Large intestine (tissue), 3 donors: ENCODE results near the gene CAMK2G. TPM values are rescaled to one million over a fixed set of nuclear protein-coding genes. Genes with fewer than 3 reads are reported as not detected.
A peak's percentile ranks its signal among the peaks of the same experiment; 100 is the strongest.

ENCODE experiments used
- DNase-seq, 2 donors: peaks; one replicate each; pipeline versions ENCODE4 v3.0.0 to v3.0.0-alpha.2; 2013
- H3K27ac ChIP-seq: one replicate; pipeline ENCODE4 v1.5.1; 2013; ENCODE audit warnings: low read length
- H3K27me3 ChIP-seq: 2 replicates; pipeline ENCODE4 v1.6.1; 2013; ENCODE audit warnings: low read length; ENCODE audit not compliant: control insufficient read depth, insufficient read depth
- H3K36me3 ChIP-seq: 2 replicates; pipeline ENCODE4 v1.6.1; 2013; ENCODE audit warnings: low read length; ENCODE audit not compliant: control insufficient read depth, insufficient read depth
- H3K4me1 ChIP-seq: one replicate; pipeline ENCODE4 v1.6.1; 2013; ENCODE audit warnings: low read length; ENCODE audit not compliant: control insufficient read depth, insufficient read depth
- H3K4me3 ChIP-seq: one replicate; pipeline ENCODE4 v1.5.1; 2013; ENCODE audit warnings: low read length
- H3K9me3 ChIP-seq: one replicate; pipeline ENCODE4 v1.6.1; 2013; ENCODE audit warnings: mild to moderate bottlenecking, low read depth, low read length, moderate library complexity; ENCODE audit not compliant: control insufficient read depth
- WGBS: methylation state at CpG from one replicate; pipeline ENCODE4 v1.1.5; 2013; ENCODE audit warnings: low lambda C conversion rate; ENCODE audit not compliant: insufficient coverage; 5-methylcytosine and 5-hydroxymethylcytosine counted together
- polyA plus RNA-seq: library from polyadenylated mRNA; unstranded; fragments of 120-200 nt; gene quantifications from one replicate; pipeline ENCODE4 v1.2.1, GENCODE V29; 2013

The CAMK2G gene
- polyA plus RNA-seq, 1 donor: 44.6 TPM

- no peak for DNase-seq
- no peaks in the 10 kb centered on the region for H3K9me3 ChIP-seq
- H3K4me1 ChIP-seq: peaks cover 39% of the 10 kb centered on the region
- WGBS: no CpG with 5 or more reads among the region's 10 CpGs
- H3K27ac ChIP-seq: no peak overlapping the region
- H3K27me3 ChIP-seq: peaks cover 7% of the 10 kb centered on the region
- peaks cover 25% of the 10 kb centered on the region for H3K36me3 ChIP-seq
- no peak overlapping the region for H3K4me3 ChIP-seq
These were observed 39.7 kb upstream of the CAMK2G start for GRCh38 chr10:73914036-73914435.

DNA sequence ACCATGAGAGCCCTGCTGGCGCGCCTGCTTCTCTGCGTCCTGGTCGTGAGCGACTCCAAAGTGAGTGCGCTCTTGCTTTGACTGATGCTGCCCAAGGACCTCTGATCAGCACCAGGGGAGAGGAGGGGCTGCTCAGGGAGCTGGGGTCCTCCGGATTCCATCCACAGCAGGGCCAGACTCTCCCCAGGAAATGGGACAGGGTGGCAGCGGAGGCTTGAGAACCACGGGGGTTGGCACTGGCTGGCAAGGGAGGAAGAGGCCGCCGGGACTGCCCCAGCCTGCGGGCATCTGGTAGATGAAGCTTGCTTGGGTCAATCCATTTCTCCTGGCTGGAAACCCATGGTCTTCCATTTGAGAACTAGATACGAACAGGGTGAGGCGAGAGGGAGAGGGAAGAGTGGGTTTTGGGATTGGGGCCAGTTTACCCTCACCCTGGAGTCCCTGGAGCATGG, 37.2 kb upstream of the CAMK2G start:
- H3K9me3 ChIP-seq: no peaks in the 10 kb centered on the region
- DNase-seq: no peak
- H3K4me1 ChIP-seq: peaks cover 51% of the 10 kb centered on the region
- WGBS: no CpG with 5 or more reads among the region's 14 CpGs
- H3K4me3 ChIP-seq: peak overlapping the region; percentile 51
- peaks cover 7% of the 10 kb centered on the region for H3K27me3 ChIP-seq
- H3K36me3 ChIP-seq: peaks cover 22% of the 10 kb centered on the region
- H3K27ac ChIP-seq: peak overlapping the region; percentile 51

GRCh38 chr10:73910764-73911552, 36.6 kb upstream of the CAMK2G start, which contains the start of gene PLAU:
PLAU (plus strand) TSS chr10:73911132; CDS start chr10:73911556, 424 bp downstream.
- Histone ChIP-seq H3K27ac (peak within 1 kb of the TSS; percentile 79), H3K36me3 (peaks cover 16% of the 10 kb centered on the region), H3K27me3 (peaks cover 7% of the 10 kb centered on the region), H3K4me1 (peaks cover 53% of the 10 kb centered on the region), H3K4me3 (peak within 1 kb of the TSS; percentile 51), H3K9me3 (no peaks in the 10 kb centered on the region)
- DNase-seq: peak in 1 of 2 donors; percentile 73
- no CpG with 5 or more reads among the region's 74 CpGs for WGBS

GRCh38 chr10:73910401-73910763, 36.0 kb upstream of the CAMK2G start:
- Histone ChIP-seq H3K4me3 (peak overlapping the region; percentile 47), H3K27me3 (peaks cover 7% of the 10 kb centered on the region), H3K9me3 (no peaks in the 10 kb centered on the region), H3K27ac (peak overlapping the region; percentile 79), H3K36me3 (peaks cover 16% of the 10 kb centered on the region), H3K4me1 (peaks cover 53% of the 10 kb centered on the region)
- 20% methylated on average over 2 of the region's 9 CpGs for WGBS
- DNase-seq: peak; percentile 71 to 87

DNA sequence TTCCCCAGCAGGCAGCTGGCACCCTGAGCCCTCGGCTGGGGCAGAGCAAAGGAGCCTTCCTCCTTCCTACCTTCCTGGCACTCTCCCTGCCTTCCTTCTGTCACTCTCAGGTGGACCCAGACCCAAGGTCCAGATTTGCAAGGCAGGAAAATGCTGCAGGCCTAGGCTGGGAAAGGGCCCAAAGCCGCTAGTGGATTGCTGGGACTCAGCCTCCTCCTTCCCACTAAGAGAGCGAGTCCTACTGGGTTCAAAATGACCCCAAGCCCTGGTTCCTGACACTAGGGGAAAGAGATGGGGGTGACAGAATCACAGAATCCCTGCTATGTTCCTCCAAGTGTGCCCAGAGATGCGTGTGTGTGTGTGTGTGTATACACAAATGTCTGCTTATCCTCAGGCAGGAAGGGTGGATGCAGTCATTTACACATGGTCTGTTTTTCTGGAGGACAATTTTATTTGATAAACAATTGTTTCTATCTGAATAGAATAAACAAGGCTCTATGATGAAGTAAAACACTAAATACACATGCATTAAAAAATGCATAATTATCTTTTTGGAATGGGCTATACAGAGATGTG, 35.3 kb upstream of the CAMK2G start:
- Histone ChIP-seq H3K4me1 (peaks cover 51% of the 10 kb centered on the region), H3K4me3 (no peak overlapping the region), H3K9me3 (no peaks in the 10 kb centered on the region), H3K27ac (peak overlapping the region; percentile 79), H3K27me3 (peaks cover 7% of the 10 kb centered on the region), H3K36me3 (peaks cover 9% of the 10 kb centered on the region)
- no CpG with 5 or more reads among the region's 4 CpGs for WGBS
- peak in 1 of 2 donors; percentile 52 for DNase-seq

- DNase-seq: peak; percentile 53 to 77
- Histone ChIP-seq H3K9me3 (no peaks in the 10 kb centered on the region), H3K4me1 (peaks cover 50% of the 10 kb centered on the region), H3K36me3 (peaks cover 3% of the 10 kb centered on the region), H3K27ac (peak overlapping the region; percentile 79), H3K27me3 (peaks cover 7% of the 10 kb centered on the region), H3K4me3 (no peak overlapping the region)
- WGBS: no CpG with 5 or more reads among the region's 10 CpGs
These were observed 34.6 kb upstream of the CAMK2G start for GRCh38 chr10:73908853-73909539.

DNA sequence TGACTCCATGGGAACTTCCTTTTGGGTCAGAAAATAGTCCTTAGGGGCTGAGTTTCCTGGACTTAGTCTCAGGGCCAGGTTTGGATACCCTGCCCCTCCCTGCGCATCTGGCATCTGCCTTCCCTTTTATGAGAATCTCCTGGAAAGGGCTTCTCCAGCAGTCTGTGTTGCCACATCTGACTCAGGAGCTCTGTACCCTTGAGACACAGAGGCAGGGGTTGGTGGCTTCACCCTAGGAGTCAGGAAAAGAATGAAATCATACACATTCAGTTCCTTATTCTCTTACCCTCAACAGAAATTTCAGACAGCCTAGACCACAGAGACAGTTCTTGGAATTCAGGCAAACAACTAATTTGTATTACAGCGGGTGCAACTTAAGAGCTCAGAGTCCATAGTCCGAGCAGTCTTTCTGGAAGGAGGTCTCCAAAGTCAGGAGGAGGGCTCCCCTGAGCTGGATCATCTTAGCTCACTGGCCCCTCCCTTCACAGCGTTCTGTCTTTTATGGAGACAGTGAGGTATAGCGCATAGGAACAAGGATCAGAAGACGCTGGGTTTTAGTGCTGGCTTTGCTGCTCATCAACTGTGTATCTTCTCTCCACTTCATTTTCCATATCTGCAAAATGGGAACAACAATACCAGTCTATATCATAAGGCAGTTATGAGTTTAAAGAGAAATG, 33.6 kb upstream of the CAMK2G start:
- no CpG with 5 or more reads among the region's 6 CpGs for WGBS
- DNase-seq: peak; percentile 41 to 73

DNA sequence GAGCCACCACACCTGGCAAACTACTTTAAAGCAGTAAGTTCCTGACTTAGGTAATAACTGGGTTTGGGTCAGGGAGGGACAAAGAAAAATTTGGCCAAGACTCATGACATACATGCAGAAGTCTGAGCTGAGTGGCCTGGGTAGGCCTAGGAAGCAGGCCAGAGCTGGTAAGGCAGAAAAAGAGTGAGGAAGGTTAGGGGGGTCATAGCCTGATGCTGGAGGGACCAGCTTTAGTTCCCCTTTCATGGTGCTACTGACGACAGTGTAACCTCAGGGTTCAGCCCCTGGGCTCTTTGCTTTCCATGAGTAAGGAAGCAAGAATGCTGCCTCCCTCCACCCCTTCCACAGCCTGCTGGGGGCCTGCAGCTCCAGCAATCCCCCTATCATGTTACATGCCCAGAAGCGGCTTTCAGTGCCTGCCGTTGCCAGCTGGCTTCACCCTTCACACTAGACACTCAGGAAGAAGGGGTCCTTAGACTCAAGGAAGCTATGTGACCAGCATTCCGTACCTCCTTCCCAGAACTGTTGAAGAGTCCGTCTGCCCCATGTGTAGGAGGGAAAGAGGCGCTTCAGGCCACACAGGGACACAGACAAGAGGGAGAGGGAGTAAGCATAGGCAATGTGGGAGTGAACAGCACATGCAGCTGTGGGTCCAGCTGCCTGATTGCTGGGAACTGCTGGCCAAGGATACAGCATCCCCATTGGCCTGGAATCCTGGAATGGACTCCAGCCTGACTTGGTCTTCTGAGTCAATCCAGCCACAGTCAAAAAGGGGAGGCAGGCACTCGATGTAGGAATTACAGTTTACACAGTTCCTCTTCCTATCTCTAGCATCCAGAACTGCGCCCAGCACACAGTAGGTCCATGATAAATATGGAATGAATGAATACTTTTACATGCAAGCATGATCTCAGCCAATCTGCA, 32.4 kb upstream of the CAMK2G start:
- no CpG with 5 or more reads among the region's 8 CpGs for WGBS
- Histone ChIP-seq H3K27me3 (peaks cover 3% of the 10 kb centered on the region), H3K9me3 (no peaks in the 10 kb centered on the region), H3K4me1 (peaks cover 42% of the 10 kb centered on the region), H3K4me3 (no peak overlapping the region), H3K36me3 (no peaks in the 10 kb centered on the region), H3K27ac (peak overlapping the region; percentile 38)
- DNase-seq: peak; percentile 66 to 69

More for the DNA sequence above, 33.6 kb upstream of the CAMK2G start:
- no peak overlapping the region for H3K4me3 ChIP-seq
- H3K4me1 ChIP-seq: peaks cover 43% of the 10 kb centered on the region
- H3K9me3 ChIP-seq: no peaks in the 10 kb centered on the region
- peak overlapping the region; percentile 38 for H3K27ac ChIP-seq
- H3K27me3 ChIP-seq: peaks cover 7% of the 10 kb centered on the region
- peaks cover under 1% of the 10 kb centered on the region for H3K36me3 ChIP-seq

DNA sequence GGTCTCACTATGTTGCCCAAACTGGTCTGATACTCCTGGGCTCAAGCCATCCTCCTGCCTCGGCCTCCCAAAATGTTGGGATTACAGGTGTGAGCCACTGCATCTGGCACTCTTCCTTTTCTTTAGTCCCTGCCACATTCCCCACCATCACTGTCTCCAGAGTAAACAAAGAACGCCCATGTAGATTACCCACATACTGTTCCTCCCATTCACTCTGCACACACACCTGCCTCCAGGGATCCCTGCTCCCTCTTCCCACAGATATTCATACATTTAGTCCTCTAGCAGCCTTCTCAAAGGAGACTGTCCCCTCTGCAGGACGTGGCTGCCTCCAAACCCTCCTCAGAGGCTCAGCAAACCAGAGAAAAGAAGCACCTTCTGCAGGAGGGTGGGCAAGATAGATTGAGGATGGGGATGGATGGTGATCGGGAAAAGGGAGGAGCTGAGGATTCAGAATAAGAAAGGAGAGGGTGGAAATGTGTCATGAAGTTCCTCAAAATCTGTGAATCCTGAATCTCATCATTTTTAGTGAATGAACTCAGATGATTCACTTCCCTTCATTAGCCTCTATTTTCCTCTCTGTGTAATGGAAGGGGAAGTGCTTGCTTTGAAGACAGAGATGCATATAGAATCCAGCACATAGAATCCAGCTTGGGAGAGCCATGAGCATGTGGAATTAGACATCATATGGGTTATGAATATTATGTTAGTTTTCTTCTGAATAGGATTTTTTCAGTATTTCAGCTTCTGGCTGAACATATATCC, 31.1 kb upstream of the CAMK2G start:
- peaks cover 43% of the 10 kb centered on the region for H3K4me1 ChIP-seq
- no peaks in the 10 kb centered on the region for H3K27me3 ChIP-seq
- no peaks in the 10 kb centered on the region for H3K36me3 ChIP-seq
- no peak for DNase-seq
- no peak overlapping the region for H3K27ac ChIP-seq
- no peaks in the 10 kb centered on the region for H3K9me3 ChIP-seq
- WGBS: 83% methylated on average over 1 of the region's 4 CpGs
- no peak overlapping the region for H3K4me3 ChIP-seq
